GM23248 (cell line): ENCODE results near the gene AP1M1.

Experiments used
- EZH2 ChIP-seq: fragments of 200-600 bp; sonication (generic); IDR thresholded peaks from 2 replicates; pipeline ENCODE4 v1.6.1; 2018; ENCODE audit warnings: antibody characterized with exemption, mild to moderate bottlenecking; ENCODE audit not compliant: insufficient read depth, poor library complexity, severe bottlenecking
- EZH2phosphoT487 ChIP-seq: fragments of 200-600 bp; sonication (generic); IDR thresholded peaks from 2 replicates; pipeline ENCODE4 v1.6.1; 2018; ENCODE audit warnings: antibody characterized with exemption, moderate library complexity, mild to moderate bottlenecking, low read depth; ENCODE audit not compliant: insufficient read depth

GRCh38 chr19:16166417-16166816, 31.3 kb upstream of the AP1M1 start:
- TF ChIP-seq EZH2 (no peak), EZH2phosphoT487 (no peak)
